GM19463 (cell line): Measurements from ENCODE around the gene PSMB3.
"Not testable (repeated sequence)": the region's sequence is repeated elsewhere in the genome, so short reads cannot be mapped to it uniquely, and the experiment has no call there.

Experiments used
- ATAC-seq: cut with Tn5 transposase; IDR thresholded peaks from one replicate; pipeline ENCODE4 v1.9.1; 2021; ENCODE audit warnings: mild to moderate bottlenecking, moderate library complexity; ENCODE audit not compliant: unreplicated experiment

Gene PSMB3

GRCh38 chr17:38715216-38715943 is 37.2 kb upstream of the PSMB3 start:
- ATAC-seq, result no peak

- no peak for ATAC-seq
Measured at GRCh38 chr17:38716368-38717005, 36.1 kb upstream of the PSMB3 start.

GRCh38 chr17:38717139-38717745 is 35.3 kb upstream of the PSMB3 start:
- ATAC-seq, result no peak

- no peak for ATAC-seq
Measured at GRCh38 chr17:38719289-38719942, 33.1 kb upstream of the PSMB3 start.

- no peak for ATAC-seq
Measured at GRCh38 chr17:38719943-38720641, 32.4 kb upstream of the PSMB3 start.

- no peak for ATAC-seq
Measured at GRCh38 chr17:38720941-38721340, 31.6 kb upstream of the PSMB3 start.

GRCh38 chr17:38721802-38722201 is 30.7 kb upstream of the PSMB3 start:
- ATAC-seq, result no peak

GRCh38 chr17:38724337-38724988 is 28.1 kb upstream of the PSMB3 start:
- no peak for ATAC-seq

- no peak for ATAC-seq
Measured at GRCh38 chr17:38725066-38725465, 27.5 kb upstream of the PSMB3 start.

GRCh38 chr17:38726145-38726544 is 26.4 kb upstream of the PSMB3 start:
- ATAC-seq, result not testable (repeated sequence)

- ATAC-seq, result no peak
Measured at GRCh38 chr17:38727736-38728135, 24.8 kb upstream of the PSMB3 start.

- no peak for ATAC-seq
Measured at GRCh38 chr17:38728290-38728831, 24.2 kb upstream of the PSMB3 start.

- no peak for ATAC-seq
Measured at GRCh38 chr17:38729368-38729885, 23.1 kb upstream of the PSMB3 start.

- peak; percentile 91 for ATAC-seq
Measured at GRCh38 chr17:38729886-38730525, 22.5 kb upstream of the PSMB3 start, which contains the start of gene CISD3. TSS of gene CISD3 (plus strand) at chr17:38730341. CDS start at chr17:38730359, 18 bp downstream.

GRCh38 chr17:38730526-38731379 is 21.8 kb upstream of the PSMB3 start:
- ATAC-seq, result no peak

GRCh38 chr17:38731526-38732294 is 20.8 kb upstream of the PSMB3 start:
- ATAC-seq, result no peak

GRCh38 chr17:38732376-38733281 is 19.9 kb upstream of the PSMB3 start:
- no peak for ATAC-seq
